Activated T-cell treated with anti-CD3 and anti-CD28 coated beads, Interleukin-2, amount 50 U/mL, for 72 hours (primary cell): ENCODE results near the gene ME1. TPM values are rescaled to one million over a fixed set of nuclear protein-coding genes. Genes with fewer than 3 reads are reported as not detected.
A peak's percentile ranks its signal among the peaks of the same experiment; 100 is the strongest.

Experiments used
- ATAC-seq, 2 donors: fragments of 150-1000 bp; cut with Tn5 transposase; replicated peaks in 1 of 2; 2 replicates each; pipeline ENCODE4 v1.10.0; 2021; ENCODE audit warnings: moderate library complexity in 2 of 2, mild to moderate bottlenecking in 1 of 2
- DNase-seq, 2 donors: peaks; one replicate each; pipeline ENCODE4 v3.0.0; 2021 to 2022; ENCODE audit warnings: mixed read lengths in 1 of 2
- H3K27ac Mint-ChIP-seq: one replicate; pipeline ENCODE4 v1.8.0; 2022; ENCODE audit warnings: mild to moderate bottlenecking, moderate library complexity, mixed read lengths
- H3K27me3 Mint-ChIP-seq: one replicate; pipeline ENCODE4 v1.8.0; 2022; ENCODE audit warnings: low read depth, mixed read lengths
- H3K36me3 Mint-ChIP-seq, 2 donors: one replicate each; pipeline ENCODE4 v1.8.0; 2022; ENCODE audit warnings: mixed read lengths in 2 of 2, mild to moderate bottlenecking in 1 of 2; ENCODE audit not compliant: insufficient read depth in 2 of 2
- H3K4me1 Mint-ChIP-seq: one replicate; pipeline ENCODE4 v1.8.0; 2022; ENCODE audit warnings: low read depth, mixed read lengths
- H3K4me3 Mint-ChIP-seq, 2 donors: one replicate each; pipeline ENCODE4 v1.8.0; 2022; ENCODE audit warnings: mild to moderate bottlenecking in 2 of 2, mixed read lengths in 2 of 2, moderate library complexity in 2 of 2
- H3K9me3 Mint-ChIP-seq, 2 donors: one replicate each; pipeline ENCODE4 v1.8.0; 2022; ENCODE audit warnings: mixed read lengths in 2 of 2
- total RNA-seq, 2 donors: library from RNA; stranded (reverse); gene quantifications; one replicate each; pipeline ENCODE4 v1.2.3, GENCODE V29; 2022

ME1 gene
- total RNA-seq, 2 donors from 2014 or later: 0.32 TPM; not detected in 1

- peaks cover 5 to 21% of the 10 kb centered on the region in 2 donors for H3K36me3 Mint-ChIP-seq
- peak overlapping the region; percentile 35 for H3K27ac Mint-ChIP-seq
- H3K4me1 Mint-ChIP-seq: peaks cover 10% of the 10 kb centered on the region
- no peaks in the 10 kb centered on the region for H3K27me3 Mint-ChIP-seq
- DNase-seq (no peak), ATAC-seq (no peak)
- H3K9me3 Mint-ChIP-seq: no peaks in the 10 kb centered on the region
- H3K4me3 Mint-ChIP-seq: no peak overlapping the region
Measured at GRCh38 chr6:83185096-83185495, 245.8 kb downstream of the ME1 start.

DNA sequence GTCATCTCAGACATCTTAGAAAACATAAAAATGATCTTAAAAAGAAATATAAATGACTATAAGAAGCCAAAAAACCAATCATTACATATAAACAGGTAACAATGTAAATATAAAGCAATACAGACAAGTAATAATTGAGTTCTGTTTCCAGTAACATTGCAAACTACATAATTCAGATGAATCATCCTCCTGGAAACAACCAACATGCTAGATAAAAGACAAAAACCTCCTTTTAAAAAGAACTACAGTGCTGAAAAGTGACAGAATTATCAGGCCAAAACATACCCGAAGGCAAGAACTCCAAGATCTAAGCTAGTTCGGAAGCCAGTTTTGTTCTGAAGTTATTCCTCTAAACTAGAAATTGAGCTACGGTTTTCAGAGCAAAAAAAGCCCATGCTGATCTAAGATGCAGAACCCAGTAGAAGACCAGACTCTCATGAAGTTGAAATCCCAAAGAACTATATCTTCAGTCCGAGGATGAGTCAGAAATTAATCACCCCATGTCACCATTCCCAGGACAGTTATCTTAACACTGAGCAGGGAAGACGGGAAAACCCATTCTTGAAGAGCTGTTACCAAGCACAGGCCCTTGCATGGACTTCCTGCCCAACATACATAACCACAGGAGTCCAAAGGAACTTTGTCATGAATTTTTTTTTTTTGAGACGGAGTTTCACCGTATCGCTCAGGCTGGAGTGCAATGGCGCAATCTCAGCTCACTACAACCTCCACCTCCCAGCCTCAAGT is 247.6 kb downstream of the ME1 start:
- Mint-ChIP-seq H3K36me3 (peaks cover 5 to 22% of the 10 kb centered on the region in 2 donors), H3K9me3 (no peaks in the 10 kb centered on the region), H3K27me3 (no peaks in the 10 kb centered on the region), H3K27ac (peak overlapping the region; percentile 68), H3K4me1 (no peaks in the 10 kb centered on the region), H3K4me3 (no peak overlapping the region)
- DNase-seq (no peak), ATAC-seq (no peak)

GRCh38 chr6:83182114-83182513 is 248.7 kb downstream of the ME1 start:
- peak overlapping the region; percentile 72 for H3K27ac Mint-ChIP-seq
- no peaks in the 10 kb centered on the region for H3K27me3 Mint-ChIP-seq
- no peaks in the 10 kb centered on the region for H3K4me1 Mint-ChIP-seq
- H3K4me3 Mint-ChIP-seq: no peak overlapping the region
- no peak for DNase-seq
- no peaks in the 10 kb centered on the region for H3K9me3 Mint-ChIP-seq
- no peak for ATAC-seq
- peaks cover 5 to 23% of the 10 kb centered on the region in 2 donors for H3K36me3 Mint-ChIP-seq

DNA sequence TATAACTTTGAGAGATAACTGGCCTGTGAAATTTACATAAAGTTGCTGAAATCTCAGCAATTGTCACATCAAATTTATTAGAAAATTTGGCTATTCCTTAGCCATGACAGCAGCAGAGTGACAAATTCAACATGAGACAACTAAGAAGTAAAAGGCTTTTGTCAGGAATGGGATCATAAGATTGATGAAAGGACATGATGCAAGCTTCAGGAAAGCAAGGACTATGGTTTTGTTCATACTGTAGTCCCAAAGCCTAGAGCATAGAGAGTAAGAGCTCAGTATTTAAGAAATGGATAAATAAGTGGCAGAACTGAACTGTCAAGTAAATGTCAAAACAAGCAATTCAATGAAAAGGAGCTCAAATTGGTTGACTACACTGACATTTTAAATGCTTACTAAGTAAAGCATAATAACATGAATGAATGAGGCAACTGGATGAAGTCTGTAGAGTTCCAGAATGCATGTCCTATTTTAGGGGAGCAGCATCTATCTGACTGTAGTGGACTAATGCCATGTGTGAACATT is 250.4 kb downstream of the ME1 start:
- H3K4me1 Mint-ChIP-seq: no peaks in the 10 kb centered on the region

DNA sequence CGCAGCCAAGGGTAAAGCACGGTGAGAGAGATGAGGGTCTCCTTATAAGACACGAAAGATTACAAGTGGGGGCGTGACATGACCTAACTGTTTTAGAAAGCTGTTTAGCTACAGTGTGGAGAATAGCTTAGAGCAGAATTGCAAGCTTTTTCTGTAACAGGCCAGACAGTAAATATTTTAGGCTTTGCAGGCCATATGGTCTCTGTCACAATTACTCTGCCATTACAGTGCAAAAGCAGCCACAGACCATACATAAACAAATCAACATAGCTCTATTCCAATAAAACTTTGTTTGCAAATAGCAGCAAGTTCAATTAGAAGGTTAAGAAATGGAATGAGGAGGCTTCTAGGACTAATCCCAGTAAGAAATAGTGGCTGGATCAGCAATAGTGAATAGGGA is 254.6 kb downstream of the ME1 start:
- H3K27ac Mint-ChIP-seq: no peak overlapping the region
- H3K4me1 Mint-ChIP-seq: no peaks in the 10 kb centered on the region
- no peaks in the 10 kb centered on the region for H3K27me3 Mint-ChIP-seq
- no peak overlapping the region for H3K4me3 Mint-ChIP-seq
- DNase-seq (no peak), ATAC-seq (no peak)
- H3K9me3 Mint-ChIP-seq: no peaks in the 10 kb centered on the region
- H3K36me3 Mint-ChIP-seq: peaks cover 6 to 13% of the 10 kb centered on the region in 2 donors

More for the DNA sequence above, 250.4 kb downstream of the ME1 start:
- Mint-ChIP-seq H3K27me3 (no peaks in the 10 kb centered on the region), H3K4me3 (no peak overlapping the region), H3K36me3 (peaks cover 6 to 25% of the 10 kb centered on the region in 2 donors), H3K27ac (no peak overlapping the region), H3K9me3 (no peaks in the 10 kb centered on the region)
- DNase-seq (no peak), ATAC-seq (no peak)

- no peak for ATAC-seq
- Mint-ChIP-seq H3K27me3 (no peaks in the 10 kb centered on the region), H3K4me1 (no peaks in the 10 kb centered on the region), H3K27ac (no peak overlapping the region), H3K9me3 (no peaks in the 10 kb centered on the region), H3K4me3 (no peak overlapping the region), H3K36me3 (peaks cover 8% of the 10 kb centered on the region in 2 donors)
- no peak for DNase-seq
Measured at GRCh38 chr6:83169511-83169910, 261.3 kb downstream of the ME1 start.

- H3K9me3 Mint-ChIP-seq: no peaks in the 10 kb centered on the region
- no peaks in the 10 kb centered on the region for H3K4me1 Mint-ChIP-seq
- ATAC-seq (no peak), DNase-seq (no peak)
- no peaks in the 10 kb centered on the region for H3K27me3 Mint-ChIP-seq
- H3K36me3 Mint-ChIP-seq: peaks cover 5 to 7% of the 10 kb centered on the region in 2 donors
- H3K27ac Mint-ChIP-seq: no peak overlapping the region
- H3K4me3 Mint-ChIP-seq: no peak overlapping the region
Measured at GRCh38 chr6:83169106-83169505, 261.7 kb downstream of the ME1 start.

DNA sequence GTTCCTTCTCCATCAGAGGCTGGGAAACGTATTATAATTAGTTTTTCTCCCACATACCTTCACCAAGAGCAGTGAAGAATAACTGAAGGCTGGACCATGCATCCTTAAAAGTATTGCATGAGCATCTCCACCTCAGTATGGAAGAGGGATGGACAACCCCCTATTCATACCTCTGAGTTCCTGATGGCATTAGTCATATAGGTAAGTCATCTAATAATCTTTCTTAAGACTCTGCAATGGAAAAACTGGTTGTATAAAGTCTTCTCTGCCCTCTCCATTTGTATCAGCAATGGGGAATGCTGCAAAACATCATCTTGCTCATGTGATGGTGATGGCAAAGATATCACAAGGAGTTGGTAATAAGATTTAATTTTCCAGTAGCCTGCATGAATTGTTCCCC is 262.3 kb downstream of the ME1 start:
- H3K4me1 Mint-ChIP-seq: no peaks in the 10 kb centered on the region
- DNase-seq (no peak), ATAC-seq (no peak)
- H3K36me3 Mint-ChIP-seq: peaks cover 4 to 7% of the 10 kb centered on the region in 2 donors
- peak overlapping the region; percentile 35 for H3K27ac Mint-ChIP-seq
- H3K27me3 Mint-ChIP-seq: no peaks in the 10 kb centered on the region
- no peak overlapping the region for H3K4me3 Mint-ChIP-seq
- H3K9me3 Mint-ChIP-seq: no peaks in the 10 kb centered on the region

DNA sequence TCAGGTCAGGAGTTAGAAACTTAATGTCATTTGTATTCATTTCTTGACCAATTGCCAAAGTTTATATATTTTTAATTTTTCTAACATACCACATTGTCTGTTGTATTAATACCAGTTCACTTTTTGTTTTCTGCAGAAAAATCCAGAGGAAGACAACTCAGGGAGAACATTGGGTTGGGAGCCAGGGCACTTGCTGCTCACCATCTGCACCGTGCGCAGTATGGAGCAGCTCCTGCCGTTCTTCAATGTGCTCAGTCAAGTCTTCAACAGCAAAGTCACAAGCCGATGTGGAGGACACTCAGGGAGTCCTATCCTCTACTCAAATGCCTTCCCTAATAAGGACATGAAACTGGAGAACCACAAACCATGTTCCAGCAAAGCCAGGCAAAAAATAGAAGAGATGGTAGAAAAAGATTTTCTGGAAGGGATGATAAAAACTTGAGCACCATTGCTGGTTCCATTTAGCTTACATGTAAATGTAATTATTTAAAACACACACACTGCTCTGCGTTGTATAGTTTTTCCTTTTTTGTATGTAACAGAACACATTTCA is 263.0 kb downstream of the ME1 start:
- H3K27ac Mint-ChIP-seq: no peak overlapping the region
- ATAC-seq: no peak
- no peaks in the 10 kb centered on the region for H3K9me3 Mint-ChIP-seq
- peaks cover 4 to 7% of the 10 kb centered on the region in 2 donors for H3K36me3 Mint-ChIP-seq
- no peak for DNase-seq
- no peaks in the 10 kb centered on the region for H3K4me1 Mint-ChIP-seq
- H3K4me3 Mint-ChIP-seq: no peak overlapping the region
- H3K27me3 Mint-ChIP-seq: no peaks in the 10 kb centered on the region

Other genes with a start within 250 kb of the ME1 start
- 10 to 100 TPM; 22.4 to 34.1 TPM for gene PGM3, start 237.8 kb downstream of the ME1 start, total RNA-seq
- gene RWDD2A, start 237.7 kb downstream of the ME1 start, total RNA-seq: 1 to 10 TPM; 2.8 to 3.4 TPM
- gene PRSS35, start 81.5 kb upstream of the ME1 start, total RNA-seq: not detected